HG02588 (cell line): ENCODE results near the gene NANOGP8.
"Not testable (repeated sequence)": the region's sequence is repeated elsewhere in the genome, so short reads cannot be mapped to it uniquely, and the experiment has no call there.

Experiments used
- ATAC-seq: cut with Tn5 transposase; IDR thresholded peaks from one replicate; pipeline ENCODE4 v1.9.1; 2021; ENCODE audit warnings: mild to moderate bottlenecking, moderate library complexity; ENCODE audit not compliant: unreplicated experiment

Gene NANOGP8

GRCh38 chr15:35085176-35085919 lies at the start of gene NANOGP8:
Gene NANOGP8, minus strand, starts transcription at chr15:35085295. Its CDS starts 185 bp downstream, at chr15:35085110.
- not testable (repeated sequence) for ATAC-seq

GRCh38 chr15:35134299-35134698 lies 49.2 kb upstream of the NANOGP8 start:
- ATAC-seq = no peak

- no peak for ATAC-seq
Measured at GRCh38 chr15:35130245-35130644, 45.1 kb upstream of the NANOGP8 start.

- no peak for ATAC-seq
Measured at GRCh38 chr15:35129361-35129760, 44.3 kb upstream of the NANOGP8 start.

- no peak for ATAC-seq
Measured at GRCh38 chr15:35127717-35128116, 42.6 kb upstream of the NANOGP8 start.

- ATAC-seq = no peak
Measured at GRCh38 chr15:35126236-35126635, 41.1 kb upstream of the NANOGP8 start.

- no peak for ATAC-seq
Measured at GRCh38 chr15:35123743-35124142, 38.6 kb upstream of the NANOGP8 start.

- no peak for ATAC-seq
Measured at GRCh38 chr15:35121611-35122359, 36.7 kb upstream of the NANOGP8 start.

GRCh38 chr15:35120173-35120572 lies 35.1 kb upstream of the NANOGP8 start:
- no peak for ATAC-seq

GRCh38 chr15:35118960-35119359 lies 33.9 kb upstream of the NANOGP8 start:
- ATAC-seq = no peak

- ATAC-seq = no peak
Measured at GRCh38 chr15:35117543-35118265, 32.6 kb upstream of the NANOGP8 start.

GRCh38 chr15:35115155-35115725 lies 30.1 kb upstream of the NANOGP8 start:
- no peak for ATAC-seq

- no peak for ATAC-seq
Measured at GRCh38 chr15:35112346-35112745, 27.3 kb upstream of the NANOGP8 start.

- no peak for ATAC-seq
Measured at GRCh38 chr15:35111861-35112260, 26.8 kb upstream of the NANOGP8 start.

GRCh38 chr15:35108453-35108852 lies 23.4 kb upstream of the NANOGP8 start:
- no peak for ATAC-seq

- no peak for ATAC-seq
Measured at GRCh38 chr15:35107561-35107960, 22.5 kb upstream of the NANOGP8 start.

- no peak for ATAC-seq
Measured at GRCh38 chr15:35107122-35107521, 22.0 kb upstream of the NANOGP8 start.

GRCh38 chr15:35104526-35105147 lies 19.5 kb upstream of the NANOGP8 start:
- no peak for ATAC-seq

GRCh38 chr15:35102186-35102585 lies 17.1 kb upstream of the NANOGP8 start:
- ATAC-seq = no peak

- ATAC-seq = no peak
Measured at GRCh38 chr15:35101335-35101734, 16.2 kb upstream of the NANOGP8 start.

- no peak for ATAC-seq
Measured at GRCh38 chr15:35098737-35099136, 13.6 kb upstream of the NANOGP8 start.
